GM18907 (cell line): ENCODE data around the gene KIF13A.
"Not testable (repeated sequence)": the region's sequence is repeated elsewhere in the genome, so short reads cannot be mapped to it uniquely, and the experiment has no call there.

ENCODE experiments used
- ATAC-seq: cut with Tn5 transposase; IDR thresholded peaks from one replicate; pipeline ENCODE4 v1.9.1; 2021; ENCODE audit warnings: mild to moderate bottlenecking, moderate library complexity; ENCODE audit not compliant: unreplicated experiment

KIF13A gene

DNA sequence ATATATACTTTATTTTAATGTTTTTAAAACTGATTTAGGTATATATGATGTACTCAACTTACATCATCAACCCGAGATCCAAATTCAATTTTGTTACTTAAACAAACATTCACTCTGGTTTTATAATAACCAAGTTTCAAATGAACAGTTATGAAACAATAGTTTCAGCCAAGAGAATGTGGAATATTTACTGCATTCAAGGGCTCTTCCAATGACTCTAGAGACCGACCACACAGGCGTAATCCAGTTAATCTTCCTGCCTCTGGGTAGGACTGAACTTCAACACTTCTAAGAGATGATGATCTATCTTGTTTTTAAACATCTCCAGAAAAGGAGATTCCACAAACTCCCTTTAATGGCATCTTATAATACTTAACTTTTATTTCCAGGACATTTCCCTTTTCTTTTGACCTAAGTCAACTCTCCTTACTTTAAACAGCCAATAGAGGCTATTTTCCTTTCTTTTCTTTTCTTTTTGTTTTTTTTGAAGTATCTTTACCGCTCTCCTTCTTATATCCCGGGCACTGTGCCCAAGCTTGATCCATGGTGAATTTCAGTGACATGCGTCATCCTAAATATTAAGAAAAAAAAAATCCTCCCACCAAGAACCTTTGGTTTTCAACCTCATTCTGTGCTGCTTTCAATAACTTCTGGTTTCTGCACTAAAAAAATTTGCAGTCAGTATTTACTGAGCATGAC, 110.1 kb downstream of the KIF13A start:
- ATAC-seq, result no peak

DNA sequence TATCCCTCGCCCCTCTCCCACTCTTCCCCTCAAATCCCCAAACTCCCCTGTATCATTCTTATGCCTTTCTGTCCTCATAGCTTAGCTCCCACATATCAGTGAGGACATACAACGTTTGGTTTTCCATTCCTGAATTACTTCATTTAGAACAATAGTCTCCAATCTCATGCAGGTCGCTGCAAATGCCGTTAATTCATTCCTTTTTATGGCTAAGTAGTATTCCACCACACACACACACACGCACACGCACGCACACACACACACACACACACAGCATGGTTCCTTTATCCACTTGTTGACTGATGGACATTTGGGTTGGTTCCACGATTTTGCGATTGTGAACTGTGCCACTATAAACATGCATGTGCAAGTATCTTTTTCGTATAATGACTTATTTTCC, 112.7 kb downstream of the KIF13A start:
- no peak for ATAC-seq

DNA sequence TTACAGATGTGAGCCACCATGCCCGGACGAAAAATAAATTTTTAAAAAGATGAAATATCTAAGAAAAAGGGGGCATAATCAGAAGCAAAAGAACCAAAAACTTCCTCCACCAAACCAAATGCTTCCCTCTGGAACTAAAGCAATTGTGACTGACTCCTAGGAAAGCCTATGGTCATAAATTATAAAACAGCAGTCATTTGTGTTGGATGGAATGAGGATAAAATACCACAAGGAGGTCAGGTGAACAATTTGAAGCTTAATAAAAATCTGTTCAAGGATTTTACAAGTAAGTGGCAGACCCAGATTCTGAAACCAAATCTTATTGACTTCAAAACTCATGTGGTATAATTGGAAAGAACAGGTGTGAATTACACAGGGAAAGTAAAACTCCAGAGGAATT, 114.5 kb downstream of the KIF13A start:
- ATAC-seq, result no peak

DNA sequence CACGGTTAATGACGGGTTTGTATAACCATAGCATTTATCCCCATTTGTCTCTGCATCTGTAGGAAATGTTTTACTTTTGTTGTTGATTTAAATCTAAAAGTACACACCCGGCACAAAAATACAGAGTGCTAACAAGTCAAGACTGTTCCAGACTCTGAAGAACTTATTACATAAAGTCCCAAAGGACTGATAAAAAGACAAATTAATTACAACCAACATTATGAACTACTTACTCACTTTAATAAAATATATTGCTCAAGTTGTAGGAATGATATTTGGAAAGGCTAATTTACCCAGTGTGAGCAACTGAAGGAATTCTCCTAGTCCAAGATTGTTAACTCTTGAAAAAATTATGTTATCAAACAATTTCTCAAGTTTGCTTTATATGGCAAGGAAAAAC, 115.6 kb downstream of the KIF13A start:
- no peak for ATAC-seq

DNA sequence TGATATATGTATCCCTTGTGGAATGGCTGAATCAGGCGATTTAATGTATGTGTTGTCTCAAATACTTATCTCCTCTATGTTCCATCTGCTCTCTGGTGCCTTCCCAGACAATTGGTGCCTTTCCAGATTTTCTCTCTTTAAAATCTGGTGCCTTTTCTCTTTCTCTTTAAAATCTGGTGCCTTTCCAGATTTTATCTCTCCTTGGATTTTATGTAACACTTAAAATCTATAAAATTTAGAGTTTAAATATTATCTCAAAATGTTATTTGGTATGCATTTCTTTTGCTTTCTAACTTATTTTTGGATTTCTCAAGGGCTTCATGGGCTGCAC, 116.3 kb downstream of the KIF13A start:
- ATAC-seq, result no peak

DNA sequence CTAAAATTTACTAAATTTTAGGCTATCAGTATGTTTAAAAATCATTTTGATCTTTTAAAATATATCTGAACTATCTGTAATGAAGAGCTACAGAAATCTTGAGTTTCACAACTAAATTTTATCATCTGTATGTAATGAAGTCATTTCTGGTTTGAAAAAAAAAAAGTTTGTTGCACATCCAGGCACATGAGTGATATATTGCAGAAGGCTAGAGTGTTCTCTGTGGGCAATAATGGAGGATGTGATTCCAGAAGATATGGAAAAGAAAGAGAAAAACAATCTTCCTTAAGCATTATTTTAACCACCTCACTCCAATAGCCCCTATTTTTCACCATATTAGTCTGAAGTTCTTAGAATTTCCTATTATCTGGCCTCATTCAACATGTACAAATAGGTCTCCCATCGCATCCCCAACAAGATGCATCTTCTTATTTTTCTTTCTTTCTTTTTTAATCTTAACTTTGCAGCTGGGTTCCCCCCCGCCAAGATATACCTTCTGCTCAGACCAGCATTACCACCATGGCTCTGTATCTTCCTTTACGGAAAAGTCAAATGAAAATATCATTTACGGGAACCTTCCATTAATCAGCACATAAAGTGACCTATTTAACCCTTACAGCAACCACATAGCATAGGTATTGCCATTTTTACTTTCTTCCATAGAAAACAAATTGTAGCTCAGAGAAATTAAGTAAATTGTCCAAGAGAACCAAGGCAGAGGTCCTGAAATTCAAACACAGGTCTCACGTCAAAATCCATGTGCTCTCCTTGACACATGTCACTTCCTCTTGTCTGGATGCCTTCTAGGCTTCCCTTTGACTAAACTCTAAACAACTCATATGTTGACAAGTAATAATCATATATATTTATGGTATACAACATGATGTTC, 116.9 kb downstream of the KIF13A start:
- ATAC-seq, result no peak

DNA sequence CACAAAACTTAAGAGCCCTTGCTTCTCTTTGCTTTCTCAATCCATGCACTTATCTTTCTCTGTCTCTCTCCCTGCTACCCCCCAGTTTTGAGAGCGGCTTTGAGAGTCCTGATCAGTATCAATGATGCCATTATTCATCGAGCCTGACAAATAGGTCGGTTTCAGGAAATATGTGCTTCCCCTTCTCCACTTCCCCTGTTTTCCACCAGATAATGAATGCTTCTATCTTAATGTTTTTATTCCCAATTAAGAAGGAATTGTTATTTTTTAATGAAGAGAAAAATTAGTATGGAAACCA, 117.7 kb downstream of the KIF13A start:
- ATAC-seq, result no peak

DNA sequence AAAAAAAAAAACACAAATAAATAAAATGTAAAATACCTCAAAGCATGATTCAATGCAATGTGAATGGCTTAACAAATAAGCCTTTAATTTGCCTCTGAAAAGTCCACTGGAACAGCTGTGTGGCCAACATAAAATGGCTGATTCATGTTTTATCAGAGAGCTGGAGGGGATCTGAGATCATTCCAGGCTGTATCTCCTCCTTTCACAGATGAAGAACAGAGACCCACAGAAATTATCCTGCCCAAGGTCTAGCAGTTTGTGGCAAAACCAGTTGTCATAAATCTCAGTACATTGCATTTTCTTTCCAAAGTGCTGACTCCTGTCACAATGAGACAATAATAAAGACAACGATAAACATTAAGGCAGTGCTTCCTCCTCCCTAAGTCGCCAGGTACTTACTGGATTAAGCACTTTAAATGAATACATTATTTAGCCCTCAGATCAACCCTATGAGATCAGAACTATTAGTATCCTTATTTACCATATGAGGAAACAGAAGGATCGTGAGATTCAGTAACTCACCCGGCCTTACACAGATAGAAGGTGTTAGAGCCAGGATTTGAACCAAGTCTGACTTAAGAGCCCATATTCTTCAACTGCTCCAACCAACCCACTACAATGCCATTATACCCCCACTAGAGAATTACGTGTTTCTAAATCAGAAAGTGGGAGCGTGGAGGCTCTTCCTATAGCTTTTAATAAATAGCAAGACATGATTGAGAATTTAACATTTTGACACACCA, 118.3 kb downstream of the KIF13A start:
- no peak for ATAC-seq

DNA sequence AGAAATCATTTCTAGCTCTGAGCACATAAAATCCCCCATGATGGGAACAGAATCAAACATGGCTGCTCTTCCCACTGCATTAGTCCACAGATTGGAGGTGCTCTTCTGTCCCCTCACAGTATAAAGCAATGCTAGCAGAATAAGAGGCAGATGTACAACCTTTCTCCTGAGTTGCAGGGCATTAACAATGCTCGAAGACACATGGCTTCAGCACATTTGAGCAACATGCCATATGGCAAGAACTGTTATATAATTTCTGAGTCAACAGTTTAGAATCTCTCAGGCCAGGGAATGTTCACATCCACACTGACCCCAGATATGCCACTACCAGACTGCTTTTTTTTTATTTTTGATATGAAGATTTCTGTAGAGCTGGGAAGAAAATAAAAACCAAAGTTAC, 119.6 kb downstream of the KIF13A start:
- ATAC-seq, result no peak

DNA sequence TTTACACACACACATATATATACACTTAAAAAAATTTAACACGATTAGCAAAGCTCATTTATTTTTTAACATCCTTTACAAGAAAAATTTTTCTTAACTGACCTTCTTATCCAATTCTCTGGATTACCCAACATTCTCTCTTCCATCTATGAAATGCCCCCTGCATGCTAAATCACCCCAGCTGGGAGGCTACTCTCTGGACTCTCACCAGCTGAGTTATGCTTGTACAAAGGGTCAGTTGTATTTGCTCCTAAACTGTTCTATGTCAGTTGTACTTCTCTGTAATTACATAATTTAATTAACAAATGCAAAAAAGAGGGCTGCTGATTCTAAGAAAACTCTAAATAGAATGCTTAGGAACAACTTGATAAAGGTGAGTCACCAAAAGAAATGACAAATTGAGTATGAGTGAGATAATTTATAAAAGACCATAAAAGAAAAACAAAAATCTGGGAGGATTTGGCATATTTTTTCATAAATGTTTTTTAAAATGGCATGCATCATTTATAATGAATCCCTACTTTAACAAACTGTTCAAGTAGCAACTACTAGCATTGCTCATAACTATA, 120.5 kb downstream of the KIF13A start:
- no peak for ATAC-seq

DNA sequence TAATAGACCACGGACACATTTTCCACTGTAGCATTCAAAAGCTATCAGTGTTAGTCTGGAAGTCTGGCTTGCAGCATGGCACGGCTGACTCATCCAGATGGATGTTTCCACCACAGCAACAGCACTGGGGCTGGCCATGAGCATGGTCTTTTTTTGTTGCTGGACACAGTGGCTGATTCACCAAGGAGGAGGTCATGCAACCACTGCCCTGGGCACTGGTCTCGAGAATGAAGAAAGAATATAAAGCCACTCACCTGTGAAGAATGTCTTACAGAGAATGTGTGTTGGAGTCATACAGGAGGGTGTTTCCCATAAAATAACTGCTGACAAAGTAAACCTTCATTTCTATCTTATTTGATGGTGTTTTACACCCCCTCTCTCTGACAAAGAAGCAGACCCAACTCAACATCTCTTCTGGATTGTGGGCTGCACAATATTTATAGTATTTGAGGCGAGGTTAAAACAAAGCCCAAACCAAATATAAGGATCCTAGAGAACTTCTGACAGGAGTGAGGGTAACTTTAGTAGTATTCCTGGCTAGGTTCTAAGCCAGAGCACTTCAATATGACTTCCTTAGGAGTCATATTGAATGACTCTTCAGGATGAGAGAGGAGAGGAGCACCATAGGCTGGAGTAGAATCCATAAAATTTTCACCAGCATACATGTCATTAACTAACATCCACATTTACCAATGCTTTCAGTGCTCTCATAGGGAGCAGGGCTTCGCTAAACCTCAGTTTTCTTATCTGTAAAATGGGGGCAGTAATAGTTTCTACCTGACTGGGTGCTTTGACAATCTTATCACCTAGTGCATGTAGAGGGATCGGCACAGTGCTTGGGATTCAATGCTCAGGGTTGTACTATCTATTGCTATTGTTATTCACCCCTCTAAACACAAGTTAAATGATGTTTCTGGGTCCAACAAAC, 121.4 kb downstream of the KIF13A start:
- ATAC-seq, result no peak

DNA sequence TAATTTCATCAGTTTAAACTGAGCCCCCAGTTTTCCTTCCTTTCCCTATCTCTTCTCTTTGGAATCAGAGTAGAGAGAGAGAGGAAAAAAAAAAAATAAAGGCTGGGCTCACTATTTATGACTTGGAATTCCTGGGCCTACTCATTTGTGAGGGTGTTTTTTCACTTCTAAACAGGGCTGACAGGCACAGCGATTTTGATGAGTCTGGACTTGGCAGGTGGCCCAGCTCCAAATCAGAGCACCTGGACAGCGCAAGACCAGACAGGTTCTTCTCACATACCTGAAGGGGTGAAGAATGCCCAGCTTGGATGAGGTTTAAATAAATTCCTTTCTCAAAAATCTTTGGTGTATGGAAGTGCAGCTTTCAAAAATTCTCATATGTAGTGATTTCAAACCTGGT, 122.2 kb downstream of the KIF13A start:
- ATAC-seq, result no peak

DNA sequence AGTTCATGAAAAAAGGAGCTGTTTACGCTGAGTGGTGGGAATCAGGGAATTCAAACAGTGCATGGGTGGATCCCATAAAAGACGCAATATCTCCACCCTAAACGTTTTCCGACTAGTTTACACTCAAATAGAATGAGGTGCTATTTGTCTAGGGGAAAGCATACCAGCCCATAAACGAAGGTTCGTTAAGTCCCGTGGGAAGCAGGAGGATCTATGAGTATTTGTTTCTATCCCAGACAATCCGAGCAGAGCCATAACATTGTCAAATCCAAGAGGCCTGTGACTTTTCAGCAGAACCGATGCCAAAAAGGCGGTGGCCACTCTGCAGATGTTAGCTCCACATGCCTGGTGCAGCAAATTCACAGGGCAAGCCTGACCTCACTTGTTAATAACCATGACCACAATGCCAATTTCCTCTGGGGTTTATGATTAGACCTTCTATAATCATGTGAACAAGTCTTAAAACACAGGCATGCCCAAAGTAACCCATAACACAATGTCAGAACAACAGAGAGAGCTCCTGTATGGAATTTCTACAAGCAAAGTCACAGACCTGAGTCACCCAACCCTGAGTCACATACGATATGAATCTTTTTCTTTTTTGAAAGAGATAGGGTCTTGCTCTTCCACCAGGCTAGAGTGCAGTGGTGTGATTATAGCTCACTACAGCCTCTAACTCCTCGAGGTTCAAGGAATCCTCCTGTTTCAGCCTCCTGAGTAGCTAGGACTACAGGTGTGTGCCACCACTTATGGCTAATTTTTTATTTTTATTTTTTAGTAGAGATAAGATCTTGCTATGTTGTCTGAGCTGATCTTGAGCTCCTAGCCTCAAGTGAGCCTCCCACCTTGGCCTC, 123.3 kb downstream of the KIF13A start:
- no peak for ATAC-seq

DNA sequence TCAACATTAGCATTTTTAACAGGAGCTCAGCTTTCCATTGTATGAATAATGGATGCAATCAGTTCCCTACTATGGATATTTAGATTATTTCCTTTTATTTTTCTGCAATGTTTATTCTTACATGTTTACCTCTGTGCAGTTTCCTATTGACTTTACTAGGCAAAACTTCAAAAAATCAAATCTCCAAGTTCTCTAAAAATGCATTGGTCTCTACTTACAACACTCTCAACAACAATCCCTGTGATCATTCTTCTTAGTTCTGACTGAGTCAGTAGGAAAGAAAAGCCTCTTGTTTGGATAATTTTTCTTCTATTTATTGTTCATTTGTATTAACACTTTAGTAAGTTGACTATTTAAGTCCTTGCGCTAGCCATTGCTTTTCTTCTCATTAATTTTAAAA, 126.1 kb downstream of the KIF13A start:
- no peak for ATAC-seq

DNA sequence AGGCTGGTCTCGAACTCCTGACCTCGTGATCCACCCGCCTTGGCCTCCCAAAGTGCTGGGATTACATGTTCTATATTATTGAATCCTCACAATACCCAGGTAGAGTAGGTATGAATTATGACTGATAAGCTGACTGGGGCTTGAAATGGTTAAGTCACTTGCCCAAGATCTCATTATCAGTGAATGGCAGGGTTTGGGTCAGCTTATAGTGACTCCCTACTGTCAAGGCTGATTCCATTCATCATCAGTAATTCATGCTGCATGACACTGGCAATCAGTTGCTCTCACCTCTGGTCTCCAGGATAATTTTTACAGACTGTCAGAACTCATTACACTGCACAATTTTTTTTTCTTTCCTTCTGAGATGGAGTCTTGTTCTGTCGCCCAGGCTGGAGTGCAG, 127.6 kb downstream of the KIF13A start:
- no peak for ATAC-seq

DNA sequence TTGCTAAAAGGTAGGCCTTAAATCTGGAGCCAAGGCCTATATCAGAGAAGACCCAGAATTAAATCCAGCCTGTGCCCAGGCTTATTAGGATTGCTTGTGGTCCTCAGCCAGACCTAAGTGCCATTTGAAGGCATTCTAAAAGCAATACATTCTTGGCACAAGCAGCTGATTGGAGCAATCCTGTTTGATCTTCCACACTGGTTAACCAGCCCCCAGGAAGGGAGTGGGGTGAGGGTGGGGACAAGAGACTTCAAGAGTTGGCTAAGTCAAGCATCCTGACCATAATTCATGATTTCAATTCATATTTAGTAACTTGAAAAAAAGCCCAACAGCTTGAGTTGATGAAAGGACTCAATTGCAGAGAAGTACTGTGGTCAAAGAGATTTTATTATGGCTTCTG, 128.9 kb downstream of the KIF13A start:
- ATAC-seq, result no peak

DNA sequence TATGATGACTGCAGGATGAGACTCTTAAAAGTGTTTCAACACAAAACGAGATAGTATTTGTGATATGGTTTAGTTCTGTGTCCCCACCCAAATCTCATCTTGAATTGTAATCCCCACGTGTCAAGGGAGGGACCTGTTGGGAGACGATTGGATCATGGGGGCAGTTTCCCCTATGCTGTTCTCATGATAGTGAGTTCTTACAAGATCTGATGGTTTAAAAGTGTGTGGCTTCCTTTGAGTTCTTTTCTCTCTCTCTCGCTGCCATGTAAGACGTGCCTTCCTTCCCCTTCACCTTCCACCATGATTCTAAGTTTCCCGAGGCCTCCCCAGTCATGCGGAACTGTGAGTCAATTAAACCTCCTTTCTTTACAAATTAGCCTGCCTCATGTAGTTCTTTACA, 130.2 kb downstream of the KIF13A start:
- not testable (repeated sequence) for ATAC-seq

DNA sequence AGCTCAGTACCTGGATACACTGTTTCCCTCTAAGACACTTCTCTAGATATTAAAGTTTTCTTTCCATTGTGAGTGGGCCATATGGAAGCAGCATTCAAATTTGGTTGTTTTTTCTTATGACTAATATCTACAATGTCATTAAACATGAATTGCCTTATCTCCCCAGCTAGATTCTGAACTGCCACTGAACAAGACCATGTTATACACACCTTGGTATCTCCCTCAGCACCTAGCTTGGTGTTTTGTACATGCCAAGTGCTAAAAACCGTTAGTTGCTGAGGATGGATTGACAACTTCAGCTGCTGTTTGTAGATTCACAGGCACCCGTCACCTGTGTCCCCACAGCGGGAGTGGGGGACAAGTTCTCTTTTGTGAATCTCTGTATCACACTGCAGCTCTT, 131.1 kb downstream of the KIF13A start:
- no peak for ATAC-seq

DNA sequence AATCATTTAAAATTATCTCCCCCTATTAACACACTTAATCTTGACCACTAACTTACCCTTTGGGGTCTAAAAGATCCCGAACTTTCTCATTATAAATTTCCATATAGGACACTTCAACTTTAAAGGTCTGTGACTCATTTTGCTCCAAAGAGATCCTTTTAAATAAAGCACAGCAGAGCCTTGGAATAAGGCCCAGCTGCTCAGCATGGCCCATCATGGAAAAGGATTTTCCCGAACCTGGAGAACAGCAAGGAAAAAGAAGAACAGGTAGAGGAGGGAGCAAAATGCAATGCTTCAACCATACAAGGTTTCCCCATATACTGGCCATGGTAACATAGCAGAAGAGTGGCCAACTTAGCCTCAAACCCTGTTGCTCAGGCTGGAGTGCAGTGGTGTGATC, 132.1 kb downstream of the KIF13A start:
- ATAC-seq, result no peak

DNA sequence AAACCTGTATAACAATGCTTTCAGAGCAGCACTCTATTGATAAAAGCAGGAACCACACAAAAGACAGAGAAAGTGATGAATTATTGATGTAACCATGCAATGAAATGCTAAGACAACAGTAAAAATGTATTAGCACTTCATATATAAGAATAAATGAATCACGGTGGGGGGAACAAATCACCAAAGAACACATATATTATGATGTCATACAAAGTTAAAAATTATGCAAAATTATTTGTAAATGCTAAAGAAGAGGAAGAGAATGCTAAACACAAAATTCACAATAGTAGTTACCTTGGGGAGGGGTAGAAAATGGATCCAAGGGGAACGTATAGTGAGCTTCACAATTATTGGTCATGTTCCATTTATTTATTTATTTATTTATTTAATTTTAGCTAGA, 133.9 kb downstream of the KIF13A start:
- ATAC-seq, result no peak
